ENCODE data around the gene AGPAT1. TPM values are rescaled to one million over a fixed set of nuclear protein-coding genes. Genes with fewer than 3 reads are reported as not detected.
"Not testable (repeated sequence)": the region's sequence is repeated elsewhere in the genome, so short reads cannot be mapped to it uniquely, and the experiment has no call there.

AGPAT1 gene
- total RNA-seq, 2 experiments from 2014 or later = 34.0 to 34.8 TPM

- intact Hi-C loops (cut with micrococcal nuclease) = loop anchor here (1.0 to 10.0 kb wide), 5 partner anchors 12 to 1225 kb away; partner anchors contain the start of genes CUTA, HSPA1B, LTA and PHF1
- peaks cover 47% of the 10 kb centered on the region for H3K36me3 Mint-ChIP-seq
- CTCF ChIA-PET = interaction anchor here (0.8 to 1.3 kb wide), 2 partner anchors 11 to 62 kb away, joined by 3 to 6 read pairs; partner anchors contain the start of gene ATF6B
- H3K4me3 Mint-ChIP-seq = peak within 1 kb of the TSS; percentile 92
- H3K9me3 Mint-ChIP-seq = no peaks in the 10 kb centered on the region
- POLR2A ChIA-PET = interaction anchor here (1.1 to 8.5 kb wide), 2 partner anchors 12 to 616 kb away, joined by 3 to 57 read pairs; partner anchors contain the start of genes AGPAT1 and RNF5
- no peaks in the 10 kb centered on the region for H3K27me3 Mint-ChIP-seq
- peak; percentile 91 for DNase-seq
- peak within 1 kb of the TSS; percentile 98 for H3K27ac Mint-ChIP-seq
- H3K4me1 Mint-ChIP-seq (ENCODE audit: low read depth) = peaks cover 56% of the 10 kb centered on the region
These were observed 14.4 kb upstream of the AGPAT1 start, which contains the start of gene PBX2 for GRCh38 chr6:32190054-32190851. Gene PBX2 (minus strand): TSS chr6:32190202. CDS start chr6:32189915, 287 bp downstream.

GRCh38 chr6:32189742-32190053 lies 13.8 kb upstream of the AGPAT1 start:
- Mint-ChIP-seq H3K27ac (peak overlapping the region; percentile 94), H3K36me3 (peaks cover 47% of the 10 kb centered on the region), H3K9me3 (no peaks in the 10 kb centered on the region), H3K4me3 (peak overlapping the region; percentile 85), H3K27me3 (no peaks in the 10 kb centered on the region), H3K4me1 (ENCODE audit: low read depth) (peaks cover 52% of the 10 kb centered on the region)
- CTCF ChIA-PET = no interaction called here
- POLR2A ChIA-PET = interaction anchor here (1.1 to 8.5 kb wide), 2 partner anchors 12 to 615 kb away, joined by 3 to 57 read pairs; partner anchors contain the start of genes AGPAT1 and RNF5
- intact Hi-C loops (cut with micrococcal nuclease) = loop anchor here (1.0 to 10.0 kb wide), 5 partner anchors 11 to 1225 kb away; partner anchors contain the start of genes CUTA, HSPA1B, LTA and PHF1
- no peak for DNase-seq

GRCh38 chr6:32189069-32189741 lies 13.3 kb upstream of the AGPAT1 start:
- Mint-ChIP-seq H3K27ac (peak overlapping the region; percentile 94), H3K36me3 (peaks cover 47% of the 10 kb centered on the region), H3K4me1 (ENCODE audit: low read depth) (peaks cover 49% of the 10 kb centered on the region), H3K4me3 (peak overlapping the region; percentile 85), H3K9me3 (no peaks in the 10 kb centered on the region), H3K27me3 (no peaks in the 10 kb centered on the region)
- intact Hi-C loops (cut with micrococcal nuclease) = no loop called here
- ChIA-PET POLR2A (interaction anchor here (1.1 to 8.5 kb wide), 2 partner anchors 11 to 615 kb away, joined by 3 to 57 read pairs; partner anchors contain the start of genes AGPAT1 and RNF5), CTCF (no interaction called here)
- no peak for DNase-seq

- H3K9me3 Mint-ChIP-seq = no peaks in the 10 kb centered on the region
- intact Hi-C loops (cut with micrococcal nuclease) = no loop called here
- ChIA-PET CTCF (no interaction called here), POLR2A (interaction anchor here (1.0 to 8.5 kb wide), 2 partner anchors 11 to 59 kb away, joined by 3 to 57 read pairs; partner anchors contain the start of genes AGPAT1 and RNF5)
- peaks cover 47% of the 10 kb centered on the region for H3K36me3 Mint-ChIP-seq
- peak overlapping the region; percentile 85 for H3K4me3 Mint-ChIP-seq
- no peaks in the 10 kb centered on the region for H3K27me3 Mint-ChIP-seq
- H3K4me1 Mint-ChIP-seq (ENCODE audit: low read depth) = peaks cover 47% of the 10 kb centered on the region
- no peak for DNase-seq
- H3K27ac Mint-ChIP-seq = peak overlapping the region; percentile 94
These were observed 12.6 kb upstream of the AGPAT1 start for GRCh38 chr6:32188381-32189068.

GRCh38 chr6:32187725-32188380 lies 12.0 kb upstream of the AGPAT1 start:
- Mint-ChIP-seq H3K4me3 (peak overlapping the region; percentile 85), H3K4me1 (ENCODE audit: low read depth) (peaks cover 50% of the 10 kb centered on the region), H3K36me3 (peaks cover 50% of the 10 kb centered on the region), H3K27ac (peak overlapping the region; percentile 94)
- intact Hi-C loops (cut with micrococcal nuclease); H3K9me3 Mint-ChIP-seq; H3K27me3 Mint-ChIP-seq; DNase-seq; CTCF ChIA-PET: not testable (repeated sequence)
- POLR2A ChIA-PET = interaction anchor here (0.6 to 8.5 kb wide), 3 partner anchors 10 to 784 kb away, joined by 3 to 57 read pairs (median 3); partner anchors contain the start of genes AGPAT1 and RNF5

GRCh38 chr6:32187009-32187709 lies 11.3 kb upstream of the AGPAT1 start:
- H3K9me3 Mint-ChIP-seq = no peaks in the 10 kb centered on the region
- DNase-seq = no peak
- H3K27me3 Mint-ChIP-seq = no peaks in the 10 kb centered on the region
- CTCF ChIA-PET = interaction anchor here (1.9 kb wide), 1 partner anchor 8 kb away, joined by 9 read pairs; no protein-coding TSS in a partner anchor
- H3K4me1 Mint-ChIP-seq (ENCODE audit: low read depth) = peaks cover 54% of the 10 kb centered on the region
- peaks cover 55% of the 10 kb centered on the region for H3K36me3 Mint-ChIP-seq
- peak overlapping the region; percentile 13 for H3K4me3 Mint-ChIP-seq
- H3K27ac Mint-ChIP-seq = peak overlapping the region; percentile 86
- intact Hi-C loops (cut with micrococcal nuclease) = no loop called here
- POLR2A ChIA-PET = interaction anchor here (0.6 to 8.5 kb wide), 3 partner anchors 9 to 784 kb away, joined by 3 to 57 read pairs (median 3); partner anchors contain the start of genes AGPAT1 and RNF5

- H3K4me3 Mint-ChIP-seq; H3K27me3 Mint-ChIP-seq; DNase-seq; intact Hi-C loops (cut with micrococcal nuclease); H3K9me3 Mint-ChIP-seq: not testable (repeated sequence)
- Mint-ChIP-seq H3K27ac (peak overlapping the region; percentile 86), H3K36me3 (peaks cover 54% of the 10 kb centered on the region), H3K4me1 (ENCODE audit: low read depth) (peaks cover 56% of the 10 kb centered on the region)
- CTCF ChIA-PET = interaction anchor here (0.6 to 1.9 kb wide), 2 partner anchors 9 to 108 kb away, joined by 4 to 9 read pairs; no protein-coding TSS in a partner anchor
- POLR2A ChIA-PET = interaction anchor here (0.6 to 8.5 kb wide), 2 partner anchors 8 to 89 kb away, joined by 7 to 57 read pairs; partner anchors contain the start of genes AGPAT1 and RNF5
These were observed 10.4 kb upstream of the AGPAT1 start for GRCh38 chr6:32186151-32186840.

GRCh38 chr6:32185681-32186131 lies 9.8 kb upstream of the AGPAT1 start:
- H3K27me3 Mint-ChIP-seq; intact Hi-C loops (cut with micrococcal nuclease); H3K9me3 Mint-ChIP-seq: not testable (repeated sequence)
- peak; percentile 84 for DNase-seq
- Mint-ChIP-seq H3K4me1 (ENCODE audit: low read depth) (peaks cover 61% of the 10 kb centered on the region), H3K36me3 (peaks cover 53% of the 10 kb centered on the region), H3K27ac (peak overlapping the region; percentile 86), H3K4me3 (peak overlapping the region; percentile 34)
- ChIA-PET CTCF (interaction anchor here (0.6 to 1.9 kb wide), 2 partner anchors 10 to 108 kb away, joined by 4 to 9 read pairs; no protein-coding TSS in a partner anchor), POLR2A (interaction anchor here (0.6 to 8.5 kb wide), 2 partner anchors 8 to 88 kb away, joined by 7 to 57 read pairs; partner anchors contain the start of genes AGPAT1 and RNF5)

- Mint-ChIP-seq H3K4me1 (ENCODE audit: low read depth) (peaks cover 75% of the 10 kb centered on the region), H3K9me3 (no peaks in the 10 kb centered on the region), H3K4me3 (no peak within 1 kb of the TSS), H3K27me3 (no peaks in the 10 kb centered on the region), H3K27ac (peak within 1 kb of the TSS; percentile 67), H3K36me3 (peaks cover 56% of the 10 kb centered on the region)
- intact Hi-C loops (cut with micrococcal nuclease) = no loop called here
- DNase-seq = no peak
- ChIA-PET CTCF (no interaction called here), POLR2A (no interaction called here)
These were observed 8.3 kb upstream of the AGPAT1 start, which contains the start of gene AGER for GRCh38 chr6:32184084-32184640. Gene AGER (minus strand): TSS chr6:32184253. CDS start chr6:32184222, 31 bp downstream.

Data from activated CD4-positive, alpha-beta memory T cell treated with anti-CD3 and anti-CD28 coated beads for 36 hours (primary cell).